HepG2 (cell line): ENCODE results near the gene CYP27A1. TPM values are rescaled to one million over a fixed set of nuclear protein-coding genes. Genes with fewer than 3 reads are reported as not detected.

Experiments used
- AFF4 ChIP-seq: sonication (generic); formaldehyde crosslinking; IDR thresholded peaks from 2 replicates; pipeline ENCODE4 v1.4.0; 2020; ENCODE audit warnings: missing genetic modification reagents
- AHR ChIP-seq: IDR thresholded peaks from 2 replicates; pipeline ENCODE4 v1.6.1; 2018; ENCODE audit warnings: missing genetic modification reagents, missing compliant biosample characterization
- ATF6 ChIP-seq: sonication (generic); formaldehyde crosslinking; conservative IDR thresholded peaks from 2 replicates; pipeline ENCODE4 v1.4.0; 2020; ENCODE audit warnings: missing genetic modification reagents
- CEBPG ChIP-seq: IDR thresholded peaks from 2 replicates; pipeline ENCODE4 v1.6.1; 2016
- GATA4 ChIP-seq: sonication (generic); IDR thresholded peaks from 2 replicates; pipeline ENCODE4 v1.6.1; 2016; ENCODE audit warnings: antibody characterized with exemption, low read depth, borderline replicate concordance
- MTERF4 ChIP-seq: sonication (generic); formaldehyde crosslinking; IDR thresholded peaks from 2 replicates; pipeline ENCODE4 v1.8.0; 2023; ENCODE audit warnings: mild to moderate bottlenecking, missing genetic modification reagents
- NBN ChIP-seq: fragments of 450-650 bp; conservative IDR thresholded peaks from 2 replicates; pipeline ENCODE4 v1.6.1; 2017
- NFATC3 ChIP-seq: sonication (generic); formaldehyde crosslinking; IDR thresholded peaks from 2 replicates; pipeline ENCODE4 v1.5.1; 2020; ENCODE audit warnings: mild to moderate bottlenecking, missing genetic modification reagents
- NFYC ChIP-seq: IDR thresholded peaks from 2 replicates; pipeline ENCODE4 v1.6.1; 2016; ENCODE audit warnings: missing genetic modification reagents, missing compliant biosample characterization
- NR2F6 ChIP-seq, 2 experiments: IDR thresholded peaks; 2 replicates each; pipeline ENCODE4 v1.6.1; 2016; ENCODE audit warnings: antibody characterized with exemption in 1 of 2, mild to moderate bottlenecking in 1 of 2
- NRL ChIP-seq: sonication (generic); formaldehyde crosslinking; IDR thresholded peaks from 2 replicates; pipeline ENCODE4 v1.5.0; 2020; ENCODE audit warnings: missing genetic modification reagents, mild to moderate bottlenecking, moderate library complexity, borderline replicate concordance
- SAFB2 ChIP-seq: sonication (generic); formaldehyde crosslinking; IDR thresholded peaks from 2 replicates; pipeline ENCODE4 v1.5.1; 2020; ENCODE audit warnings: missing genetic modification reagents, low read depth, mild to moderate bottlenecking, borderline replicate concordance
- SUZ12 ChIP-seq: fragments of 150-350 bp; IDR thresholded peaks from 2 replicates; pipeline ENCODE4 v1.6.1; 2014; ENCODE audit warnings: low read depth, low read length
- TBX3 ChIP-seq: fragments of 450-650 bp; IDR thresholded peaks from 2 replicates; pipeline ENCODE4 v1.6.1; 2017; ENCODE audit warnings: antibody characterized with exemption, mild to moderate bottlenecking, inconsistent platforms, borderline replicate concordance
- ZBTB26 ChIP-seq: IDR thresholded peaks from 2 replicates; pipeline ENCODE4 v1.6.1; 2016; ENCODE audit warnings: missing compliant biosample characterization, missing genetic modification reagents, borderline replicate concordance
- ZBTB33 ChIP-seq: sonication (generic); formaldehyde crosslinking; IDR thresholded peaks from 2 replicates; pipeline ENCODE4 v1.4.0; 2020; ENCODE audit warnings: missing genetic modification reagents
- ZFP36 ChIP-seq: fragments of 150-350 bp; IDR thresholded peaks from 2 replicates; pipeline ENCODE4 v1.6.1; 2018; ENCODE audit warnings: borderline replicate concordance, low read length, low read depth; ENCODE audit not compliant: partially characterized antibody
- ZMAT3 ChIP-seq: sonication (generic); formaldehyde crosslinking; conservative IDR thresholded peaks from 2 replicates; pipeline ENCODE4 v1.7.0; 2021; ENCODE audit warnings: missing genetic modification reagents
- ZNF224 ChIP-seq: sonication (generic); formaldehyde crosslinking; IDR thresholded peaks from 2 replicates; pipeline ENCODE4 v1.5.0; 2020; ENCODE audit warnings: mild to moderate bottlenecking, missing genetic modification reagents
- ZNF510 ChIP-seq: sonication (generic); formaldehyde crosslinking; IDR thresholded peaks from 2 replicates; pipeline ENCODE4 v1.4.0; 2020; ENCODE audit warnings: low read depth, mild to moderate bottlenecking, missing genetic modification reagents
- ZNF605 ChIP-seq: sonication (generic); formaldehyde crosslinking; IDR thresholded peaks from 2 replicates; pipeline ENCODE4 v1.8.0; 2022; ENCODE audit warnings: mild to moderate bottlenecking, missing genetic modification reagents
- ZNF746 ChIP-seq: sonication (generic); formaldehyde crosslinking; IDR thresholded peaks from 2 replicates; pipeline ENCODE4 v1.8.0; 2022; ENCODE audit warnings: mild to moderate bottlenecking, missing genetic modification reagents
- polyA plus RNA-seq, 8 experiments: library from polyadenylated mRNA; depleted of rRNA in 3 of 8; stranded (reverse) in 7 of 8; unstranded in 1 of 8; fragments of >200 nt; fragmentation: Illumina TruSeq in 4 of 8; extraction: Trizol in 4 of 8; gene quantifications; 2 replicates each; pipeline versions ENCODE4 v1.2.1 to v1.2.3, GENCODE V29; 2011 to 2016; ENCODE audit warnings: low read depth in 4 of 8, missing spikeins in 1 of 8, mixed read lengths in 1 of 8; ENCODE audit not compliant: insufficient read depth in 1 of 8
- total RNA-seq, 5 experiments: library from RNA; depleted of rRNA; stranded (reverse); fragments of >200 nt; fragmentation: Illumina TruSeq; extraction: Trizol; gene quantifications; 2 replicates each; pipeline ENCODE4 v1.2.3, GENCODE V29; 2016; ENCODE audit warnings: low read depth in 1 of 5

The CYP27A1 gene
- total and polyA plus RNA-seq, 2 of the 13 experiments (the other 11 are each of a cell fraction or from before 2014, with no cell fraction given): 157 to 266 TPM

GRCh38 chr2:218754781-218755180 lies 27.2 kb upstream of the CYP27A1 start (continued):
- TF ChIP-seq ZBTB33 (no peak), ZBTB26 (no peak), ZNF746 (CRISPR knock-in tag) (peak; percentile 38; the same call in 1 of the 2 replicates), SUZ12 (no peak), AHR (CRISPR knock-in tag) (0 out of 2 replicates have a peak, but pooled peaks have one; percentile 6), ZNF605 (CRISPR knock-in tag) (no peak), TBX3 (no peak), CEBPG (CRISPR knock-in tag) (no peak), NRL (CRISPR knock-in tag) (no peak), ZNF510 (CRISPR knock-in tag) (0 out of 2 replicates have a peak, but pooled peaks have one; percentile 12), NR2F6 (IDR thresholded peaks at IDR 0.05) (no peak), NR2F6 (CRISPR knock-in tag; IDR thresholded peaks at IDR 0.05) (no peak), ATF6 (CRISPR knock-in tag) (no peak), AFF4 (CRISPR knock-in tag) (0 out of 2 replicates have a peak, but pooled peaks have one; percentile 8), NFATC3 (CRISPR knock-in tag) (0 out of 2 replicates have a peak, but pooled peaks have one; percentile 20), SAFB2 (CRISPR knock-in tag) (no peak), NFYC (CRISPR knock-in tag) (no peak), NBN (no peak), MTERF4 (CRISPR knock-in tag) (no peak), ZMAT3 (CRISPR knock-in tag) (no peak), GATA4 (no peak), ZFP36 (no peak), ZNF224 (CRISPR knock-in tag) (0 out of 2 replicates have a peak, but pooled peaks have one; percentile 41)
